Activated T-cell treated with anti-CD3 and anti-CD28 coated beads for 24 hours (primary cell): ENCODE measurements around the gene MARCHF2.
A peak's percentile ranks its signal among the peaks of the same experiment; 100 is the strongest.
"Not testable (repeated sequence)": the region's sequence is repeated elsewhere in the genome, so short reads cannot be mapped to it uniquely, and the experiment has no call there.

Experiments
- DNase-seq: peaks from one replicate; pipeline ENCODE4 v3.0.0-alpha.2; 2020; ENCODE audit warnings: low read depth

The MARCHF2 gene

GRCh38 chr19:8412783-8413628 lies at the start of gene MARCHF2:
MARCHF2 (plus strand) TSS chr19:8413305; CDS start chr19:8421841, 8,536 bp downstream.
- DNase-seq: peak; percentile 98

- peak; percentile 32 for DNase-seq
Observed at GRCh38 chr19:8363803-8364771, 49.0 kb upstream of the MARCHF2 start, which contains the start of gene ANGPTL4. ANGPTL4 (plus strand) TSS chr19:8364155; CDS start chr19:8364322, 167 bp downstream.

DNA sequence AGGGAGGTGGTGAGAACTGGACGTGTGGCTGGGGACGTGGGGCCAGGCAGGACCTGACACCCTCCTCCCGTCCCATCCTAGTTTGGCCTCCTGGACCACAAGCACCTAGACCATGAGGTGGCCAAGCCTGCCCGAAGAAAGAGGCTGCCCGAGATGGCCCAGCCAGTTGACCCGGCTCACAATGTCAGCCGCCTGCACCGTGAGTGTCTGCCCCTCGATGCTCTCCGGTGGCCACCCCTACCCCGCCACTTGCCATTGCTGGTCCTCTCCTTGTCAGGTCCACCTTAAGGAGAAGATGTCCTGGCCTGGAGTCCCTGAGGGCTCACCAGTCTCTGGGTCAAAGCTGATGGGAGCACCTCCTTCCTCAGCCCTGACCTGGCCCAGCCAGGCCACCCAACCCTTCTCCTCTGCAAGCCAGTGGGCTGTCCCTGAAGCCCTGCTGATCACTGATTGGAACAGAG lies 47.0 kb upstream of the MARCHF2 start:
- no peak for DNase-seq

GRCh38 chr19:8366961-8367326 lies 46.2 kb upstream of the MARCHF2 start:
- DNase-seq: no peak

DNA sequence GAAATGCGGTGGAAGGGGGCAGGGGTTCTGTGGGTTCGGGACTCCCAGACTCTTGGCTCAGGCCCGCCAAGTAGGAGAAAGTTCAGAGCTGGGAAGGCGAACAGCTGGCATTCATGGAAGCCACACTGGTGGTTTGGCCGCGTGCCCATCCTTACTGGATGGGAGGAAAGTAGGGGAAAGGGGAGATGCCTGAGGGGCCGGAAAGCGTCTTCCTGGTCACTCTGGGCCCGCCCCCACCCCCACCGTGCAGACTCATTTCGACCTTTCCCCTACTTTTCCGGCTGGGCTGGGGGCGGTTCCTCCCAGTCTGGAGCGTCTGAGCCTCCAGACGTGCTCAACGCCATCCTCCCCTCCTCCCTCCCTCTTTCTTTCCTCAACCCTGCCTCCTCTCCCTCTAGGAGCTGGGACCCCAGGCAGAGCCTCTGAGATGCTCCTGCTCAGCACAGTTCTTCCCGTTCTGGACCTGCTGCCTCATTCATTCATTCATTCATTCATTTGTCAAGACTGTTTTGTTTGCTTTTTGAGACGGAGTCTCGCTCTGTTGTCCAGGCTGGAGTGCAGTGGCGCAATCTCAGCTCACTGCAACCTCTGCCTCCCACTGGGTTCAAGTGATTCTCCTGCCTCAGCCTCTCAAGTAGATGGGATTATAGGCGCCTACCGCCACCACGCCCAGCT lies 45.6 kb upstream of the MARCHF2 start:
- DNase-seq: no peak

DNA sequence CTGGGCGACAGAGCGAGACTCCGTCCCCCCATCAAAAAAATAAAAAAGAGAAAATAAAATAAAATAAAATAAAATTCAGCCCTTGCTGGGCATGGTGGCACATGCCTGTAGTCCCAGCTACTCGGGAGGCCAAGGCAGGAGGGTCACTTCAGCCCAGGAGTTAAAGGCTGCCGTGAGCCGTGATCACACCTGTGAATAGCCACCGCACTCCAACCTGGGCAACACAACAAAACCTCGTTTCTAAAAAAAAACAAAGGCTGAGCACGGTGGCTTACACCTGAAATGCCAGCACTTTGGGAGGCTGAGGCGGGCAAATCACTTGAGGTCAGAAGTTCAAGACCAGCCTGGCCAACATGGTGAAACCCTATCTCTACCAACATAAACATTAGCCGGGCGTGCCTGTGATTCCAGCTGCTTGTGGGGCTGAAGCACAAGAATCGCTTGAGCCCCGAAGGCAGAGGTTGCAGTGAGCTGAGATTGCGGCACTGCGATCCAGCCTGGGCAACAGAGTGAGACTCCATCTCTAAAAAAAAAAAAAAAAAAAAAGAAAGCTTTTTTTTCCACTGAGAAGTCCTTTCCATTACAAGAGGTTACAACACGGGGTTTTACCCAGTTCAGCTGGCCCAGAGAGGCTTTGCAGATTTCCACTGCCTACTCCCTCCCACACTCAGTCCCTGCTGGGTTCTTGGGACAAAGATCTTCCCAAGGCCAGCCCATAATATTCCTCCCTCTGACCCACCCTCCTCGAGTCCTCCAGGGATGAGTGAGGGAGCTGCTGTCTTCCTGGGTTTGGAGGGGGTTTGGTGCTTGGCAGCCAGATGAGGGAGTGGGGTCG lies 42.7 kb upstream of the MARCHF2 start:
- DNase-seq: no peak

- no peak for DNase-seq
Observed at GRCh38 chr19:8371011-8371804, 41.9 kb upstream of the MARCHF2 start.

DNA sequence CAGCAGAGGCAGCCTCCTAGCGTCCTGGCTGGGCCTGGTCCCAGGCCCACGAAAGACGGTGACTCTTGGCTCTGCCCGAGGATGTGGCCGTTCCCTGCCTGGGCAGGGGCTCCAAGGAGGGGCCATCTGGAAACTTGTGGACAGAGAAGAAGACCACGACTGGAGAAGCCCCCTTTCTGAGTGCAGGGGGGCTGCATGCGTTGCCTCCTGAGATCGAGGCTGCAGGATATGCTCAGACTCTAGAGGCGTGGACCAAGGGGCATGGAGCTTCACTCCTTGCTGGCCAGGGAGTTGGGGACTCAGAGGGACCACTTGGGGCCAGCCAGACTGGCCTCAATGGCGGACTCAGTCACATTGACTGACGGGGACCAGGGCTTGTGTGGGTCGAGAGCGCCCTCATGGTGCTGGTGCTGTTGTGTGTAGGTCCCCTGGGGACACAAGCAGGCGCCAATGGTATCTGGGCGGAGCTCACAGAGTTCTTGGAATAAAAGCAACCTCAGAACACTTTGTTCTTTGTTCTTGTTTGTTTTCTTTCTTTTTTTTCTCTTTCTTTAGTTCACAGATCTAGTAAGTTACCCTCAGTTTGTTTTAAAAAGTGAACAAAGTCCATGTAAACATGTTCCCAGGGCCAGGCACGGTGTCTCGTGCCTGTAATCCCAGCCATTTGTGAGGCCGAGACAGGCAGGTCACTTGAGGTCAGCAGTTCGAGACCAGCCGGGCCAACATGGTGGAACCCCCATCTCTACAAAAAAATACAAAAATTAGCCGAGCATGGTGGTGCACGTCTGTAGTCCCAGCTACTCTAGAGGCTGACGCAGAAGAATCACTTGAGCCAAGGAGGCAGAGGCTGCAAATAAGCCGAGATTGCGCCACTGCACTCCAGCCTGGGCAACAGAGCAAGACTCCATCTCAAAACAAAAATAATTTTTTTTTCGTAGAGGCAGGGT lies 39.0 kb upstream of the MARCHF2 start:
- no peak for DNase-seq

DNA sequence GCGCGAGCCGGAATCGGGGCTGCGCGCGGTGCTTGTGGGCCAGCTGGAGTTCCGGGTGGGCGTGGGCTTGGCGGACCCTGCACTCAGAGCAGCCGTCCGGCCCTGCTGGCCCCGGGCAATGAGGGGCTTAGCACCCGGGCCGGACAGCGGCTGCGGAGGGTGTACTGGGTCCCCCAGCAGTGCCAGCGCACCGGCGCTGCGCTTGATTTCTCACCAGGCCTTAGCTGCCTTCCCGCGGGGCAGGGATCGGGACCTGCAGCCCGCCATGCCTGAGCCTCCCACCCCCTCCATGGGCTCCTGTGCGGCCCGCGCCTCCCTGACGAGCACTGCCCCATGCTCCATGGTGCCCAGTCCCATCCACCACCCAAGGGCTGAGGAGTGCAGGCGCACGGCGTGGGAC lies 37.3 kb upstream of the MARCHF2 start:
- DNase-seq: not testable (repeated sequence)

DNA sequence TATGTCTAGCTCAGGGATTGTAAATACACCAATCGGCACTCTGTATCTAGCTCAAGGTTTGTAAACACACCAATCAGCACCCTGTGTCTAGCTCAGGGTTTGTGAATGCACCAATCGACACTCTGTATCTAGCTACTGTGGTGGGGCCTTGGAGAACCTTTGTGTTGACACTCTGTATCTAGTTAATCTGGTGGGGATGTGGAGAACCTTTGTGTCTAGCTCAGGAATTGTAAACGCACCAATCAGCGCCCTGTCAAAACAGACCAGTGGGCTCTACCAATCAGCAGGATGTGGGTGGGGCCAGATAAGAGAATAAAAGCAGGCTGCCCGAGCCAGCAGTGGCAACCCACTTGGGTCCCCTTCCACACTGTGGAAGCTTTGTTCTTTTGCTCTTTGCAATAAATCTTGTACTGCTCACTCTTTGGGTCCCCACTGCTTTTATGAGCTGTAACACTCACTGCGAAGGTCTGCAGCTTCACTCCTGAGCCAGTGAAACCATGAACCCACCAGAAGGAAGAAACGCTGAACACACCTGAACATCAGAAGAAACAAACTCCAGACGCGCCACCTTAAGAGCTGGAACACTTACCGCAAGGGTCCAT lies 36.6 kb upstream of the MARCHF2 start:
- DNase-seq: not testable (repeated sequence)

DNA sequence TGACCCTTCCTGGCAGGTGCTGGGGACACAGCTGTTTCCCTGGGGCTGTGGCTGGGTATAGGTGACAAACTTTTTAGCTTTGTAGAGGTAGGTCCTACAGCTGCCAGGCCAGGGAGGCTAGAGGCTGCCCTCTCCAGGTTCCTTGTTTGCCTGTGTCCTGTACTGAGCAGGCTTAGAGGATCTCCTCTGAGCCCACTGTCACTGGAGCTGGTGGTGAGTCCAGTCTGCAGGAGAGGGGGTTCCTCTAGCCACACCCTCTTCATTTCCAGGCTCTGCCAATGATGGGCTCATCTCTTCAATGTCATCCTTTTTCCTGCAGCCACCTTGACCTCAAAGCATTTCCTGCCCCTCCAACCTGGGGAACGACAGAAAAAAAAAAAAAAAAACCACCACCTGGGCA lies 35.5 kb upstream of the MARCHF2 start:
- DNase-seq: no peak

GRCh38 chr19:8379156-8379891 lies 33.8 kb upstream of the MARCHF2 start:
- not testable (repeated sequence) for DNase-seq

DNA sequence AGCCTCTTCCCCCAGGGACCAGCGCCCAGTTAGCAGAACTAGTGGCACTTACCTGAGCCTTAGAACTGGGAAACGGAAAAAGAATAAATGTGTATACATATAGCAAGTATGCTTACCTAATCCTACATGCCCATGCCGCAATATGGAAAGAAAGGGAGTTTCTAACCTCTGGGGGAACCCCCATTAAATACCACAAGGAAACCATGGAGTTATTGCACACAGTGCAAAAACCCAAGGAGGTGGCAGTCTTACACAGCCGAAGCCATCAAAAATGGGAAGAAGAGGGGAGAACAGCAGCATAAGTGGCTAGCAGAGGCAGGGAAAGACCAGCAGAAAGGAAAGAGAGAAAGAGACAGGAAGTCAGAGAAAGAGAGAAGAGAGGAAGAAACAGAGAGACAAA lies 28.5 kb upstream of the MARCHF2 start:
- DNase-seq: not testable (repeated sequence)

GRCh38 chr19:8385103-8385502 lies 28.0 kb upstream of the MARCHF2 start:
- not testable (repeated sequence) for DNase-seq

- not testable (repeated sequence) for DNase-seq
Observed at GRCh38 chr19:8385566-8385965, 27.5 kb upstream of the MARCHF2 start.

- not testable (repeated sequence) for DNase-seq
Observed at GRCh38 chr19:8386419-8386818, 26.7 kb upstream of the MARCHF2 start.

DNA sequence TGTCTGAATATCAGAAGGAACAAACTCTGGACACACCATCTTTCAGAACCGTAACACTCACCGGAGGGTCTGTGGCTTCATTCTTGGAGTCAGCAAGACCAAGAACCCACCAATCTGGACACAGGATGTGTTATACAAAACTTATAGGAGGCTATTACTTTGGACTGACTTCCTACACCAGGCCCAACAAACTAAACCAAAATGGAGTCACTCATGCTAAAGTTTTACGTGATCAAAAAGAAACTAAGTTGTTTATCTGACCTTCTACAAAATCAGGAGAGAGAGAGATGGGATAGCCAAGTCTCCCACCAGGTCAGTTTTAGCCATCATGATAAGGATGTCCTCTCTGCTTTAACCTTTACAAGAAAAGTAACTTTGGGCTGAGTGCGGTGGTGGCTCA lies 26.1 kb upstream of the MARCHF2 start:
- DNase-seq: no peak
